Loucy (cell line): ENCODE results near the gene CTSL.
"Not testable (repeated sequence)": the region's sequence is repeated elsewhere in the genome, so short reads cannot be mapped to it uniquely, and the experiment has no call there.

Experiments used
- H2AFZ ChIP-seq: fragments of 200-600 bp; sonication (generic); 2 replicates; pipeline ENCODE4 v1.6.0; 2016; ENCODE audit warnings: antibody characterized with exemption, mild to moderate bottlenecking, low read length, moderate library complexity
- H3F3A ChIP-seq: fragments of 200-600 bp; 2 replicates; pipeline ENCODE4 v1.6.0; 2016; ENCODE audit warnings: antibody characterized with exemption, low read depth, mild to moderate bottlenecking
- H3K27me3 ChIP-seq: fragments of 200-600 bp; sonication (generic); 2 replicates; pipeline ENCODE4 v1.6.1; 2014; ENCODE audit warnings: low read length, mild to moderate bottlenecking; ENCODE audit not compliant: insufficient read depth, poor library complexity, severe bottlenecking
- H3K36me3 ChIP-seq: fragments of 200-600 bp; sonication (generic); 2 replicates; pipeline ENCODE4 v1.6.1; 2016; ENCODE audit warnings: low read length; ENCODE audit not compliant: insufficient read depth
- H3K4me1 ChIP-seq: fragments of 200-600 bp; sonication (generic); 2 replicates; pipeline ENCODE4 v1.5.1; 2014; ENCODE audit warnings: low read length, mild to moderate bottlenecking; ENCODE audit not compliant: insufficient read depth, poor library complexity, severe bottlenecking
- H3K4me2 ChIP-seq: fragments of 200-600 bp; sonication (generic); 2 replicates; pipeline ENCODE4 v1.6.0; 2014; ENCODE audit warnings: antibody characterized with exemption, low read length, low read depth, mild to moderate bottlenecking; ENCODE audit not compliant: poor library complexity, severe bottlenecking
- H3K4me3 ChIP-seq: fragments of 200-600 bp; sonication (generic); 2 replicates; pipeline ENCODE4 v1.5.1; 2014; ENCODE audit warnings: low read length, mild to moderate bottlenecking, mixed read lengths; ENCODE audit not compliant: poor library complexity, severe bottlenecking
- H3K79me2 ChIP-seq: fragments of 200-600 bp; sonication (generic); 2 replicates; pipeline ENCODE4 v1.6.1; 2014; ENCODE audit warnings: low read length; ENCODE audit not compliant: insufficient read depth
- H3K9ac ChIP-seq: fragments of 200-600 bp; sonication (generic); 2 replicates; pipeline ENCODE4 v1.6.0; 2014; ENCODE audit warnings: mild to moderate bottlenecking, low read depth, low read length, moderate library complexity; ENCODE audit not compliant: poor library complexity, severe bottlenecking
- H3K9me2 ChIP-seq: fragments of 200-600 bp; sonication (generic); replicated peaks from 2 replicates; pipeline ENCODE4 v1.6.1; 2016; ENCODE audit warnings: low read depth, low read length, mixed read lengths
- H3K9me3 ChIP-seq: fragments of 200-600 bp; sonication (generic); 2 replicates; pipeline ENCODE4 v1.6.1; 2014; ENCODE audit warnings: mild to moderate bottlenecking, antibody characterized with exemption, low read length, low read depth; ENCODE audit not compliant: insufficient read depth
- H4K20me1 ChIP-seq: fragments of 200-600 bp; sonication (generic); 2 replicates; pipeline ENCODE4 v1.6.0; 2014; ENCODE audit warnings: antibody characterized with exemption, low read length, mild to moderate bottlenecking; ENCODE audit not compliant: insufficient read depth, poor library complexity, severe bottlenecking
- CTCF ChIP-seq: fragments of 200-600 bp; sonication (generic); conservative IDR thresholded peaks from 2 replicates; pipeline ENCODE4 v1.5.1; 2014; ENCODE audit warnings: mild to moderate bottlenecking, antibody characterized with exemption, low read length
- EZH2phosphoT487 ChIP-seq: fragments of 200-600 bp; IDR thresholded peaks from 2 replicates; pipeline ENCODE4 v1.6.1; 2018; ENCODE audit warnings: antibody characterized with exemption, mild to moderate bottlenecking, moderate library complexity, borderline replicate concordance

CTSL gene

GRCh38 chr9:87741326-87741725, 15.4 kb downstream of the CTSL start:
- TF ChIP-seq CTCF (no peak), EZH2phosphoT487 (no peak)
- Histone ChIP-seq H3K4me3 (no peak overlapping the region), H3F3A (no peaks in the 10 kb centered on the region), H3K4me1 (no peaks in the 10 kb centered on the region), H3K9me3 (no peaks in the 10 kb centered on the region), H3K9ac (no peak overlapping the region), H4K20me1 (no peaks in the 10 kb centered on the region), H2AFZ (no peak overlapping the region), H3K79me2 (no peaks in the 10 kb centered on the region), H3K27me3 (no peaks in the 10 kb centered on the region), H3K36me3 (no peaks in the 10 kb centered on the region), H3K9me2 (no peaks in the 10 kb centered on the region), H3K4me2 (no peak overlapping the region)

GRCh38 chr9:87741891-87742290, 16.0 kb downstream of the CTSL start:
- H2AFZ ChIP-seq: no peak overlapping the region
- H3K9me2 ChIP-seq: no peaks in the 10 kb centered on the region
- H3K79me2 ChIP-seq: no peaks in the 10 kb centered on the region
- H3K4me3 ChIP-seq: no peak overlapping the region
- no peaks in the 10 kb centered on the region for H3K9me3 ChIP-seq
- no peaks in the 10 kb centered on the region for H4K20me1 ChIP-seq
- TF ChIP-seq CTCF (no peak), EZH2phosphoT487 (no peak)
- no peaks in the 10 kb centered on the region for H3K27me3 ChIP-seq
- no peaks in the 10 kb centered on the region for H3K36me3 ChIP-seq
- H3K4me1 ChIP-seq: no peaks in the 10 kb centered on the region
- no peak overlapping the region for H3K9ac ChIP-seq
- no peaks in the 10 kb centered on the region for H3F3A ChIP-seq
- no peak overlapping the region for H3K4me2 ChIP-seq

- Histone ChIP-seq H3K9ac (no peak overlapping the region), H3K79me2 (no peaks in the 10 kb centered on the region), H3K9me3 (no peaks in the 10 kb centered on the region), H3K27me3 (no peaks in the 10 kb centered on the region), H3K4me1 (no peaks in the 10 kb centered on the region), H3K9me2 (no peaks in the 10 kb centered on the region), H3K4me3 (no peak overlapping the region), H3K4me2 (no peak overlapping the region), H3K36me3 (no peaks in the 10 kb centered on the region), H4K20me1 (no peaks in the 10 kb centered on the region), H3F3A (no peaks in the 10 kb centered on the region), H2AFZ (no peak overlapping the region)
- TF ChIP-seq CTCF: no peak
- TF ChIP-seq EZH2phosphoT487: no peak
These were observed 17.0 kb downstream of the CTSL start for GRCh38 chr9:87742813-87743428.

GRCh38 chr9:87744247-87744646, 18.3 kb downstream of the CTSL start:
- not testable (repeated sequence) for H2AFZ ChIP-seq, H3K9ac ChIP-seq, H3K9me3 ChIP-seq, H3K4me1 ChIP-seq, H4K20me1 ChIP-seq, H3K27me3 ChIP-seq, H3K4me3 ChIP-seq, H3K79me2 ChIP-seq, H3K4me2 ChIP-seq, H3K36me3 ChIP-seq, H3K9me2 ChIP-seq, H3F3A ChIP-seq
